ENCODE results near the gene HDDC3. TPM values are rescaled to one million over a fixed set of nuclear protein-coding genes. Genes with fewer than 3 reads are reported as not detected.

Gene HDDC3
- total and polyA plus RNA-seq, 9 of the 15 experiments (the other 6 are each of a cell fraction or from before 2014, with no cell fraction given) = 14.9 to 55.8 (median 36.9) TPM

DNA sequence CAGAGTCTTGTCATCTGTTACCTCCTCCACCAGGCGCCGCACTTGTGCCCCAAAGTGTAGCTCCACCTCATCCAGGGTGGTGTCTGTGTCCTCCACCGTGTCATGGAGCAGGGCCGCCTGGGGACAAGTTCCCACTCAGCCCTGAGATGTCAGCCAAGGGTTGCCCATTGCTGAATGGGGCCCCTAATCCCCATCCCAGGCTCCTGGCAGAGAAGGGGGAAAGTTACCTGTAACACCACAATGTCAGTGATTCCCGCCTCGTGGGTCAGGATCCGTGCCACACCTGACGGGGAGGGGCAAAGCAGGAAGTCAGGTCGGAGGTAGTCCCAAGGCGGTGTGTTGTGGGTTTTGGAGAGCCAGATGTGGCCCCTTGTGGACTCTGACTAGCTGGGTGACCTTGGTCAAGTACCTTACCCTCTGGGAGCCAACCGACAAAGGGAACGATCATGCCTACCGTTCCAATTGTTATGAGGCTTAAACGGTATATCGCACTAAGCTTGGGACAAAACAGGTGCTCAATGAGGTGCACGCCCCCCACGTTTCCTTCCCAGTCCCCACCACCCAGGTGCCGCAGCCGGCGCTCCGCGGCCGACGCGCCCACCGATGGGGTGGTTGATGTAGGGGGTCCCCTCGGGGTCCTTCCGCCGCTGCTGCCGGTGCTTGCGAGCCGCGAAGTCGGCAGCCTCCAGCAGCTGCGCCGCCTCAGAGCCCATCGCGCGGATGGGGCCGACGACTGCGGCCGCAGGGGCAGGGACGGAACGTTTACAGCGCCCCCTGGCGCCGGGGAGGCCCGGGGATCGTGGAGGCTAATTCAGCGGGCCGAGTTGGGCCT is at the start of gene HDDC3 (continued):
- TF ChIP-seq, protein P1, sequence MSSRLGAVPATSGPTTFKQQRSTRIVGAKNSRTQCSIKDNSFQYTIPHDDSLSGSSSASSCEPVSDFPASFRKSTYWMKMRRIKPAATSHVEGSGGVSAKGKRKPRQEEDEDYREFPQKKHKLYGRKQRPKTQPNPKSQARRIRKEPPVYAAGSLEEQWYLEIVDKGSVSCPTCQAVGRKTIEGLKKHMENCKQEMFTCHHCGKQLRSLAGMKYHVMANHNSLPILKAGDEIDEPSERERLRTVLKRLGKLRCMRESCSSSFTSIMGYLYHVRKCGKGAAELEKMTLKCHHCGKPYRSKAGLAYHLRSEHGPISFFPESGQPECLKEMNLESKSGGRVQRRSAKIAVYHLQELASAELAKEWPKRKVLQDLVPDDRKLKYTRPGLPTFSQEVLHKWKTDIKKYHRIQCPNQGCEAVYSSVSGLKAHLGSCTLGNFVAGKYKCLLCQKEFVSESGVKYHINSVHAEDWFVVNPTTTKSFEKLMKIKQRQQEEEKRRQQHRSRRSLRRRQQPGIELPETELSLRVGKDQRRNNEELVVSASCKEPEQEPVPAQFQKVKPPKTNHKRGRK (tag; IDR thresholded peaks at IDR 0.05) = no peak
- TF ChIP-seq TSC22D4 (tag; IDR thresholded peaks at IDR 0.05) (no peak), RBFOX2 (IDR thresholded peaks at IDR 0.05; ENCODE audit: low read depth, low read length) (peak; percentile 97), E2F4 (CRISPR knock-in tag; IDR thresholded peaks at IDR 0.05; ENCODE audit: low read depth) (no peak), HMGN3 (IDR thresholded peaks at IDR 0.05; ENCODE audit: borderline replicate concordance, extremely low read depth, insufficient read length, low read depth, low read length) (peak; percentile 80), CEBPZ (IDR thresholded peaks at IDR 0.05; ENCODE audit: borderline replicate concordance, low read depth, low read length) (no peak), KAT7 (CRISPR knock-in tag; IDR thresholded peaks at IDR 0.05; ENCODE audit: borderline replicate concordance) (peak; percentile 89; the same call in 1 of the 2 replicates), DPF2 (IDR thresholded peaks at IDR 0.05) (no peak; the same call in 1 of the 2 replicates), GABPA (tag; conservative IDR thresholded peaks at IDR 0.05; ENCODE audit: low read depth) (peak; percentile 67), BCLAF1 (IDR thresholded peaks at IDR 0.05; ENCODE audit: borderline replicate concordance in 1 of 2, control insufficient read depth in 1 of 2, low read depth in 2 of 2, low read length in 1 of 2) (peak in 1 of 2 experiments; percentile 43; a peak in 1 of 4 replicates), EP300 (IDR thresholded peaks at IDR 0.05; ENCODE audit: low read length) (peak; percentile 40), ZNF589 (CRISPR knock-in tag; IDR thresholded peaks at IDR 0.05; ENCODE audit: low read depth) (0 out of 2 replicates have a peak, but pooled peaks have one; percentile 17), PCBP1 (IDR thresholded peaks at IDR 0.05; ENCODE audit: low read depth, low read length, poor library complexity, severe bottlenecking) (peak; percentile 24)
- TF ChIP-seq, protein P2, sequence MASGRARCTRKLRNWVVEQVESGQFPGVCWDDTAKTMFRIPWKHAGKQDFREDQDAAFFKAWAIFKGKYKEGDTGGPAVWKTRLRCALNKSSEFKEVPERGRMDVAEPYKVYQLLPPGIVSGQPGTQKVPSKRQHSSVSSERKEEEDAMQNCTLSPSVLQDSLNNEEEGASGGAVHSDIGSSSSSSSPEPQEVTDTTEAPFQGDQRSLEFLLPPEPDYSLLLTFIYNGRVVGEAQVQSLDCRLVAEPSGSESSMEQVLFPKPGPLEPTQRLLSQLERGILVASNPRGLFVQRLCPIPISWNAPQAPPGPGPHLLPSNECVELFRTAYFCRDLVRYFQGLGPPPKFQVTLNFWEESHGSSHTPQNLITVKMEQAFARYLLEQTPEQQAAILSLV (tag; IDR thresholded peaks at IDR 0.05) = no peak
